Measurements from ENCODE around the gene GRIN2C. TPM values are rescaled to one million over a fixed set of nuclear protein-coding genes. Genes with fewer than 3 reads are reported as not detected.

The GRIN2C gene
- total RNA-seq, 1 donor from 2014 or later, result 0.05 TPM

DNA sequence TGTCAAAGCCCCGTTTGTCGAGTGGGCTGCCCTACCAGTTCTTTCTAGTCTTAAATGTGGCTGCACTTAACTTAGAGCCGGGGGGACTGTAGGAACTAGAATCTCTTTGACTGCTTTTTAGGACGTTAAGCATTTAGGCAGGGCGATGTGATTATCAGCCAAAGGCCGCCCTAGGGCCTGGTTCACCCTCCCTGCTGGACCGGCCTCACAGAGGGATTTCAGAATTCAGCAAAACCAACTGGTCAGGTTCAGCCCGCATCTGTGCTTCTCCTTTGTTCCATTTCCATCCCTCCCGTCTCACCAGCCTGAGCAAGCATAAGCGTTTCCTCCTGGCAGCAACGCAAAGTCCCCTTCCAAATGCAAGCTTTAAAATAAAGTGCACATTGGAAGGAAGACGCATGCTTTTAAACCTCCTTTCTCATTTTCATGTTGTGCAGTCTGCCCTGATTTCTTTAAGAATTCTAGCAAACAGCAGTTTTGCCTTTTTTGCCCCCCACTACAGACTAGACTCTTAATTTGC is 67.0 kb downstream of the GRIN2C start:
- no peak for DNase-seq
- Mint-ChIP-seq H3K4me1 (peaks cover 20% of the 10 kb centered on the region), H3K36me3 (ENCODE audit: low read depth) (peaks cover 30% of the 10 kb centered on the region), H3K27me3 (no peaks in the 10 kb centered on the region), H3K4me3 (no peak overlapping the region), H3K27ac (no peak overlapping the region), H3K9me3 (no peaks in the 10 kb centered on the region)
- intact Hi-C loops (cut with micrococcal nuclease), result no loop called here

Other genes with a start within 250 kb of the GRIN2C start
- not detected in 2 replicates for gene CD300E, start 236.1 kb downstream of the GRIN2C start, total RNA-seq
- not detected in 2 replicates for gene CD300LF, start 147.0 kb downstream of the GRIN2C start, total RNA-seq
- gene RAB37, start 122.6 kb downstream of the GRIN2C start, total RNA-seq, result 5.5 and 7.5 TPM in 2 replicates
- 134 and 138 TPM in 2 replicates for gene NHERF1, start 111.3 kb downstream of the GRIN2C start, total RNA-seq
- 62.7 and 67.6 TPM in 2 replicates for gene NAT9, start 83.5 kb downstream of the GRIN2C start, total RNA-seq
- 18.8 and 20.5 TPM in 2 replicates for gene FDXR, start 13.1 kb upstream of the GRIN2C start, total RNA-seq
- not detected in 2 replicates for gene FADS6, start 33.7 kb upstream of the GRIN2C start, total RNA-seq
- gene USH1G, start 63.4 kb upstream of the GRIN2C start, total RNA-seq, result not detected in 2 replicates
- gene OTOP2, start 64.4 kb upstream of the GRIN2C start, total RNA-seq, result not detected in 2 replicates
- gene OTOP3, start 76.0 kb upstream of the GRIN2C start, total RNA-seq, result not detected in 2 replicates
- gene HID1, start 112.9 kb upstream of the GRIN2C start, total RNA-seq, result 0.17 TPM in 1 of 2 replicates, not detected in the other
- gene CDR2L, start 127.7 kb upstream of the GRIN2C start, total RNA-seq, result 1.4 and 1.8 TPM in 2 replicates
- gene MRPL58, start 152.8 kb upstream of the GRIN2C start, total RNA-seq, result 73.3 and 74.3 TPM in 2 replicates
- gene ATP5PD, start 187.1 kb upstream of the GRIN2C start, total RNA-seq, result 158 and 161 TPM in 2 replicates
- gene KCTD2, start 187.3 kb upstream of the GRIN2C start, total RNA-seq, result 18.7 and 19.0 TPM in 2 replicates
- gene SLC16A5, start 228.1 kb upstream of the GRIN2C start, total RNA-seq, result 6.8 and 7.2 TPM in 2 replicates

All from activated CD4-positive, alpha-beta T cell treated with anti-CD3 and anti-CD28 coated beads, Interleukin-2, amount 10 ng/mL, durations not matched to agents 24 days and 14 days (primary cell).